Measurements from ENCODE around the gene CCDC97.

DNA sequence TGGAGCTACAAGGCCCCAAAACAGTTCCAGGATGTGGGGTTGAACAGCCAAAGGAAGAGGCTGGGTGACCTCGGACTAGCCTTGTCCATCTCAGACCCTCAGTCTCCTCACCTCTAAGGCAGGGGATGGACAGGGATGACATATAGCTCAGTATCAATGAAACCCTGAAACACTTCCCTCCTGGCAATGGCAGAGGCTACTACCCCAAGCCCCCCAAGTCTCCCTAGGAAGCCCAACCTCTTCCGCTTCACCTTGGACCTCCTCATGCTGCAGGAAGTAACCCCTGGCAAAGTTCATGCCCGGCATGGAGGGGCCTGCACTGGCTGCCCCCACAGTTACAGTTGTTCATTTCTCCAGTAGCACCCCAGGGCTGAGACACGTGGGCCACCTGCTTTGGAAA is 10.6 kb downstream of the CCDC97 start:
- TF ChIP-seq, protein P1, sequence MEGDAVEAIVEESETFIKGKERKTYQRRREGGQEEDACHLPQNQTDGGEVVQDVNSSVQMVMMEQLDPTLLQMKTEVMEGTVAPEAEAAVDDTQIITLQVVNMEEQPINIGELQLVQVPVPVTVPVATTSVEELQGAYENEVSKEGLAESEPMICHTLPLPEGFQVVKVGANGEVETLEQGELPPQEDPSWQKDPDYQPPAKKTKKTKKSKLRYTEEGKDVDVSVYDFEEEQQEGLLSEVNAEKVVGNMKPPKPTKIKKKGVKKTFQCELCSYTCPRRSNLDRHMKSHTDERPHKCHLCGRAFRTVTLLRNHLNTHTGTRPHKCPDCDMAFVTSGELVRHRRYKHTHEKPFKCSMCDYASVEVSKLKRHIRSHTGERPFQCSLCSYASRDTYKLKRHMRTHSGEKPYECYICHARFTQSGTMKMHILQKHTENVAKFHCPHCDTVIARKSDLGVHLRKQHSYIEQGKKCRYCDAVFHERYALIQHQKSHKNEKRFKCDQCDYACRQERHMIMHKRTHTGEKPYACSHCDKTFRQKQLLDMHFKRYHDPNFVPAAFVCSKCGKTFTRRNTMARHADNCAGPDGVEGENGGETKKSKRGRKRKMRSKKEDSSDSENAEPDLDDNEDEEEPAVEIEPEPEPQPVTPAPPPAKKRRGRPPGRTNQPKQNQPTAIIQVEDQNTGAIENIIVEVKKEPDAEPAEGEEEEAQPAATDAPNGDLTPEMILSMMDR (IDR thresholded peaks at IDR 0.05) = no peak
- TF ChIP-seq TEAD4 (CRISPR knock-in tag; IDR thresholded peaks at IDR 0.05) (no peak), FOXK1 (CRISPR knock-in tag; IDR thresholded peaks at IDR 0.05) (no peak), E2F5 (CRISPR knock-in tag; IDR thresholded peaks at IDR 0.05) (no peak), NFYB (CRISPR knock-in tag; conservative IDR thresholded peaks at IDR 0.05; ENCODE audit: low read depth) (no peak), PRDM15 (CRISPR knock-in tag; IDR thresholded peaks at IDR 0.05) (no peak), ATF1 (CRISPR knock-in tag; IDR thresholded peaks at IDR 0.05) (no peak), TP53 (CRISPR knock-in tag; IDR thresholded peaks at IDR 0.05) (no peak), ELF4 (CRISPR knock-in tag; IDR thresholded peaks at IDR 0.05; ENCODE audit: low read depth) (no peak), JAZF1 (CRISPR knock-in tag; IDR thresholded peaks at IDR 0.05) (no peak), FOXP1 (CRISPR knock-in tag; IDR thresholded peaks at IDR 0.05; ENCODE audit: borderline replicate concordance) (no peak), ZBTB43 (CRISPR knock-in tag; IDR thresholded peaks at IDR 0.05) (no peak)
